Ammon's horn (tissue), 1 donor: ENCODE results near the gene UTS2B.

ENCODE experiments used
- DNase-seq: peaks from one replicate; pipeline ENCODE4 v3.0.0-alpha.2; 2016; ENCODE audit warnings: low spot score

UTS2B gene

GRCh38 chr3:191329654-191330529, at the start of gene UTS2B:
Gene UTS2B, minus strand, starts transcription at chr3:191330526. Its CDS starts 48,337 bp downstream, at chr3:191282189.
- peak; percentile 28 for DNase-seq

DNA sequence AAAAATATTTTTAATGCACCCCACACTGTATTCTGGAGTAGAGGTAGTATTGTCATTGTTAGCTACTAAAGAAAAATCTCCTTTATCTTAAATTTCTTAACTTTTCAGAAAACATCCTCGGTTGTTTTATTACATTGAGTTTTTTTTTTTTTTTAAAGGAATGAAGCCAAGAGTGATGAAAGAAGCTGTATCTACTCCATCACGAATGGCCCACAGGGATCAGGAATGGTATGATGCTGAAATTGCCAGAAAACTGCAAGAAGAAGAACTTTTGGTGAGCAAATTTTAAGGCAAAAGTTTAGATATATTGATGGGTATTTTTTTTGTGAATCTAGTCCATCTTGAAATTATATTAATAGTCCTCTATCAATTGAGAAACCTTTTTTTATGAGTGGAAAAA, 49.7 kb upstream of the UTS2B start:
- DNase-seq: no peak

DNA sequence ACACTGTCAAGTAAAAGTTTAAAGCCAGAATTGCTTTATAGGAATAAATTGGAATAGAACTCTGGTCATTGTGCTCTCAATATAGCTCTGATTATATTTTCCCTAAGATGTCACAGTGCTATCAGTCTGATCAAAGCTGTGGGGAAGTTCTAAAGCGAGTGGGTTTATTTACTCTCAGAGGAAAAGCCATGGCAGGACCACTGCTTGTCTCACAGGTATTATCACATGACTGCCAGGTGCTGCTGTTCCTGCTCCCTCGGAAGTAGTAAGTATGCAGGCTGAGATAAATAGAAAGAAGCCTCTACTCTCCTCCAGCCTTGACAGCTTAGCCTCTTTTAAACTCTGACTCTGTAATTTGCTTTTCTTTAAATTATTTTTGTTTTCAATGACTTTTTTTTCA, 49.1 kb upstream of the UTS2B start:
- no peak for DNase-seq

DNA sequence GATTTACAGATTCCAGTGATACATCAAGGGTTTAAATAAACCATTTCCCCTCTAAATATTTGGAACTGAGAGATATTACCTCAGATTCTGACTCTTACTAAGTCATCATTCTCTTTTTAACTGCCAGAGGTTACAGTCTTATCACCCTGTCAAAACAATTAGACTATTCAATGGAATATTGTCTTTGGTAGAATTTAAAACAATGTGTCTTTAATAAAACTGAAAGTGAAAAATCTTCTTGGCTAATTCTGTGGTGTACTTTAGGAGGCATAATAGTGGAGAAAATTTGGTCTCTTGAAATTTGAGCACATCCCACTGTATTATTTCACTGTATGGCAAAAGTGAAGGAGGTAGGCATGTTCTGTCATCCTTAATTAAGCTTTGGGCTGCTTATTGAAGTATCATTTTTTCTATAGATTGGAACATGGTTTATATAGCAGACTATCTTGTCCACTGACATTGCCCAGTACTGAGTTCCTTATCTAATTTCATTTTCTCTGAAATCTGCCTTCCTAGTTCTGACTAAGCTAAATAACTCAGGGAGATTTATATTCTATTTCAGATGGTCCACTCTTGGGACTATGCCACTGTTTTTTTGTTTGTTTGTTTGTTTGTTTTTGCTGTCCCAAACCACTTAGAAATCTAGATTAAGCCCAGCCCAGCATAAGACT, 48.0 kb upstream of the UTS2B start:
- DNase-seq: no peak

GRCh38 chr3:191376516-191377141, 46.3 kb upstream of the UTS2B start:
- no peak for DNase-seq

DNA sequence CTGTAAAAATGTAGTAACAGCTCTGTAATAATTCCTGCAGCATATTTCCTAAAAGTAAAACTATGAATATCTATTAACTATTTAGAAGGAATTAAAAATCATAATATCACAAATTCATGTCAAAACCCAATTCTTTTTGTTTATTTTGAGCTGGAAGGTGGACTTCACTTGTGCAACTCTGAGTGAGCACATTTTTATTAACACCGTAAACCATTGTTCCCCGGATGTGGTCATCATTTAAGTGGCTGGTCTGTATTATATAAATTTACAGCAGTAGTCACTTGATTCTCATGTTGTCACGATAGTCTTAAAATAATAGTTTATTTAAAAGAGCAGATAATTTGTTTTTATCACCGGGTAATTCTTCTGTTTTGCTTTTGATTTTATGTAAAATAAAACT, 43.0 kb upstream of the UTS2B start:
- no peak for DNase-seq

DNA sequence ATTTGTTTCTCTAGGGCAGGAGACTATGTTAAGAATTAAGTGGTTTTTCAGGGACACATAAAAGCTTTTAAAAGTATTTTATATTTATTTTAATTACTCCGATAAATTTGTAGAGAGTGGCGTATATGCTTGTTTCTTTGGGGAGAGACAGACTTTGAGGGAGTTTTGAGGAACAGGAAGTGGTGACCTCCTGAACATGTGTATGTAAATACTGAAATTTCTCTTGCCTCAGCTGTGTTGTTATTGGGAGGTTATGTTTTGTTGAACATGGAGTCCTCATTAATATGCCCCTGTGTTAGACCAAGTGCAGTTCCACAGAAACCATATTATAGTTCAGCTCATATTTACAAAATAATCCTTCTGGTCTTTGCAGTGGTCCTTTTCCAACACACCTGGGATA, 41.8 kb upstream of the UTS2B start:
- peak; percentile 17 for DNase-seq

DNA sequence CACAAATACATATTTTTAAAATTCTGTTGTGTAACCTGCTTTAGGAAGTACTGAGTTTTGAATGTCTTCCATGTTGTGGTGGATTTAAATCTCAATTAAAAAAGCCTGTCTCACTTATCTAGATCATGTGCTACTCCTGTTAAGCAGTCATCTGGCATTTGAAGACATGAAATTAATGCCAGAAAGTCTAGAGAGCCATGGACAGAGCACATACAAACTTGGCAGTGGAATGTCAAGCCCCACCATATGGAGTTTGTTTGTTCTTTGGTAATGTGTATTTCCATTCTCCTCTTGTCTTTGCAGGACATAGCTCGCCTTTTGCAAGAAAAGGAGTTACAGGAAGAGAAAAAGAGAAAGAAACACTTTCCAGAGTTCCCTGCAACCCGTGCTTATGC, 39.3 kb upstream of the UTS2B start:
- no peak for DNase-seq

GRCh38 chr3:191368755-191369615, 38.7 kb upstream of the UTS2B start:
- DNase-seq: no peak

GRCh38 chr3:191366675-191367074, 36.3 kb upstream of the UTS2B start:
- no peak for DNase-seq

- DNase-seq: no peak
Observed at GRCh38 chr3:191363221-191363620, 32.9 kb upstream of the UTS2B start.

- no peak for DNase-seq
Observed at GRCh38 chr3:191362524-191363090, 32.3 kb upstream of the UTS2B start.

GRCh38 chr3:191362037-191362436, 31.7 kb upstream of the UTS2B start:
- DNase-seq: no peak

GRCh38 chr3:191361456-191361855, 31.1 kb upstream of the UTS2B start:
- no peak for DNase-seq

DNA sequence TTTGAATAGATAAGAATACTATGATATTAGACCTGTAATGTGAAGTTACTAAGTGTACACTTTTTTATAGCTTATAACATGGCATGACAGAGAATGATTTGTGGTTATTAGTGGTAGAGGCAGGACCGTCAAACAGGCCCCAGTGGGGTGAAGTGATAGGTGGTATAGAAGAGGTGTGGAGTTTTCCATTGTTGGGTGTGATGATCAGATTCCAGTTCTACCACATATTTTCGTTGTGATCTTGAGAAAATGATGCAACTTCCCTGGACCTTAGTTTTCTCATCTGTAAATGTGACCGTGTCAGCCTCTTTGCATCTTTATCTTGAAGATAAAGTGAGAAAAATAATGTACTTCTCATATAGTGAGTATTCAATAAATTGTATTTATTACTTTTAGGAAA, 30.3 kb upstream of the UTS2B start:
- no peak for DNase-seq

GRCh38 chr3:191358929-191359328, 28.6 kb upstream of the UTS2B start:
- DNase-seq: no peak

DNA sequence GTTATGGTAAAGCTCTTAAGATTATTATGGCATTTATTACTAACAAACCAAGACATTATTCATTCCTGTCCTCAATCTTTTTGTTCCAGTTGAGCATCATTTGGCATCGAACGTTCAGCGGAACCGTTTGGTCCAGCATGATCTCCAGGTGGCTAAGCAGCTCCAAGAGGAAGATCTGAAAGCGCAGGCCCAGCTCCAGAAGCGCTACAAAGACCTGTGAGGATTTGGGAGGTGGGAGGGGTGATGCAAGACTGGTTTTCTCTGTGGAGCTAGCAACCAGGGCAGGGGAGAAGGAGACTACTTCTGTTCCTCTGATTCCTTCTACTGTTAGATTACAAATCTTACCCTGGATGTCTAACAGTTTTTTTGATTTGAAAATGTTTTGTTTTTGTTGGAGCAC, 27.6 kb upstream of the UTS2B start:
- DNase-seq: no peak

GRCh38 chr3:191356631-191357439, 26.5 kb upstream of the UTS2B start:
- DNase-seq: no peak

DNA sequence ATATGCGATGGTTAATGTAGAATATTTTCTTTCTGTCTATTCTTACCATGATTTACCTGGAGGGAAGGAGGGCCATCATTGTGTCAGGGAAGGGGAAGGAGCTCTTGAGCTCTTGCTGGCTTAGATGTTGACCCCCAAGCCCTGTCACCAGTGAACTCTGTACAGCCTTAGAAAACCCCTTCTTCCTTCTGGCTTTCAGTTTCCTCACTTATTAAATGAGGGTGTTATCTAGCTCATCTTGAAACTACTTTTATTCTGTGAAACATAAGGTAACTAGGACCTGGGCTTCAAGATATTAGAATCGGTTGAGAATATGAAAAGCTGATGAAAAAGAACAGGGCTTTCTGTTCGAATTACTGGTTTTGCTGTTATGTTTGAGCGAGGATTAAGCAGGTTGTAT, 25.1 kb upstream of the UTS2B start:
- no peak for DNase-seq

DNA sequence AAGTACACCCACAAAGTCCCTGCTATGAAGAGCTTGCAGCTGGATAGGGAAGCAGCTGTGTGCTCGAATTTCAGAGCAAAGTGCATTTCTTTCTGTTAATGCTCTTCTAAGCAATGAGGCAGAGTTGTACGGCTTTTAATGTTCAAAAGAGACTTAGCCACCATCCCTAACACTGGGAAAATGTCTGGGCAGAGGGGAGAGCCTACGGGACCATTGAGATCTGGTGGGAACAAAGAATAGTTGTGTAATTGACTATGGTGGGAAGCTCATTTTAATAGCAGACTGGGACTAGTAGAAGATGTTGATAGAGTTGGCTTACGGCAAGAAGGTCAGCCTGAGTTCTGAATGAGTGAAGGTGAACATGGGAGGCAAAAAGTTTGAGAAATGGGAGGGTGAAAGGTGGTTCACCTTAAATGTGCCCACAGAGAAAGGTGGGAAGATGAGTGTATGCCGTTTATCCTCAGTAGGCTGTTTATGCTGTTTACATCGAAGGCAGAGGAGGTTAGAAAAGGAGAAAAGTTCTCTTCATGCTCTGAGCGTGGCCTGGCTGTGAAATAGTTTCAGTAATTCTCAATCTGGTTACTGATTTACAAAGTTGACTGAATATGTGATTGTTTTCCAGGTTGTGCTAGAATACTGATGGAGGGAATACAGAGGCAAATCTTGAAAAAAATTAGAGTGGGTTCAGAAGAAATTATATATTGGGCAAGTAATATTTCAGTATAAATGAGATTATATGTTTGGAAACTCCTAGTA, 22.9 kb upstream of the UTS2B start:
- DNase-seq: no peak
